GM19468 (cell line): ENCODE data around the gene GRAMD1A.
"Not testable (repeated sequence)": the region's sequence is repeated elsewhere in the genome, so short reads cannot be mapped to it uniquely, and the experiment has no call there.

ENCODE experiments used
- ATAC-seq: cut with Tn5 transposase; IDR thresholded peaks from one replicate; pipeline ENCODE4 v1.9.1; 2021; ENCODE audit warnings: mild to moderate bottlenecking, moderate library complexity, moderate number of reproducible peaks; ENCODE audit not compliant: unreplicated experiment; ENCODE audit errors: extremely low read depth

The GRAMD1A gene

GRCh38 chr19:35015270-35015953, 15.3 kb downstream of the GRAMD1A start:
- no peak for ATAC-seq

GRCh38 chr19:35015954-35016351, 15.8 kb downstream of the GRAMD1A start:
- no peak for ATAC-seq

- ATAC-seq: no peak
Observed at GRCh38 chr19:35017507-35017906, 17.4 kb downstream of the GRAMD1A start.

- ATAC-seq: no peak
Observed at GRCh38 chr19:35018379-35018778, 18.3 kb downstream of the GRAMD1A start.

- no peak for ATAC-seq
Observed at GRCh38 chr19:35019144-35019543, 19.0 kb downstream of the GRAMD1A start.

GRCh38 chr19:35021016-35021415, 20.9 kb downstream of the GRAMD1A start:
- ATAC-seq: no peak

- no peak for ATAC-seq
Observed at GRCh38 chr19:35021596-35021995, 21.5 kb downstream of the GRAMD1A start.

- ATAC-seq: no peak
Observed at GRCh38 chr19:35022460-35022859, 22.3 kb downstream of the GRAMD1A start.

GRCh38 chr19:35023428-35023827, 23.3 kb downstream of the GRAMD1A start:
- ATAC-seq: no peak

GRCh38 chr19:35024095-35024494, 24.0 kb downstream of the GRAMD1A start:
- ATAC-seq: no peak

GRCh38 chr19:35025969-35026368, 25.8 kb downstream of the GRAMD1A start:
- no peak for ATAC-seq

- ATAC-seq: no peak
Observed at GRCh38 chr19:35026418-35026817, 26.3 kb downstream of the GRAMD1A start.

GRCh38 chr19:35027009-35027408, 26.9 kb downstream of the GRAMD1A start:
- ATAC-seq: no peak

GRCh38 chr19:35027851-35028599, 27.9 kb downstream of the GRAMD1A start:
- no peak for ATAC-seq

- not testable (repeated sequence) for ATAC-seq
Observed at GRCh38 chr19:35028600-35028885, 28.4 kb downstream of the GRAMD1A start.

GRCh38 chr19:35029275-35029736, 29.2 kb downstream of the GRAMD1A start:
- ATAC-seq: not testable (repeated sequence)

GRCh38 chr19:35029737-35030256, 29.7 kb downstream of the GRAMD1A start:
- ATAC-seq: no peak

- no peak for ATAC-seq
Observed at GRCh38 chr19:35030257-35031071, 30.3 kb downstream of the GRAMD1A start, which contains the start of gene SCN1B. TSS of gene SCN1B (plus strand) at chr19:35030470. CDS start at chr19:35030821, 351 bp downstream.

- ATAC-seq: no peak
Observed at GRCh38 chr19:35031072-35031881, 31.2 kb downstream of the GRAMD1A start.

GRCh38 chr19:35032356-35032865, 32.3 kb downstream of the GRAMD1A start:
- no peak for ATAC-seq
